Left renal pelvis (tissue), 4 donors: ENCODE results near the gene GPC5. TPM values are rescaled to one million over a fixed set of nuclear protein-coding genes. Genes with fewer than 3 reads are reported as not detected.
A peak's percentile ranks its signal among the peaks of the same experiment; 100 is the strongest.

Experiments used
- DNase-seq, 4 donors: peaks; one replicate each; pipeline ENCODE4 v3.0.0-alpha.2; 2013; ENCODE audit warnings: low read depth in 4 of 4, low spot score in 3 of 4
- polyA plus RNA-seq, 4 donors: library from polyadenylated mRNA; unstranded; fragments of 120-200 nt; gene quantifications; one replicate each; pipeline ENCODE4 v1.2.1, GENCODE V29; 2013; ENCODE audit not compliant: insufficient read length in 4 of 4

GPC5 gene
- polyA plus RNA-seq, 4 donors = 1.8 to 5.2 (median 3.4) TPM

GRCh38 chr13:92074658-92075057, 676.2 kb downstream of the GPC5 start:
- DNase-seq = no peak

DNA sequence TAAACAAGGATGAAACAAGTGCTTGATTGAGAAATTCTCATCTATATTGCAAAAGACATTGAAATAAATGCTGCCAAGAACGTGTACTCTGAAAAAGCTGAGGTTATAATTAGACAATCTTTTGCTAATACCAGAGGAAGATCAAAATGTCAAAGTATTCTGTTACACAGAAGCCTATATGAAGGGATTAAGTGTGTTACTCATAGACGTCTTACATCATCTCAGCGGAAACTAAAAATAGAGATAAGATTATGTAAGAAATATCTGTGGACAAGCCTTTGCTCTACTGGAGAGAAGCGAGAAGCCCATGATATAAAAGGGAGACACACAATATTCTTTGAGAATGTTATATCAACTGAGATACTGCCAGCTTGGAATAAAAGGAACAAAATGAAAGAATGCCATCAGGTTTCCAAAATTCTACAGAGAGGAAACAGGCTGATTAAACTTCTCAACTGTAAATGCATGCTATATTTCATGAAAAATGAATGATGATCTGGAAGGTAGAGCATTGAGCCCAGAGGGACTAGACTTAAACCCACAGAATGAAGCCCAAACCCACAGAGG, 699.0 kb downstream of the GPC5 start:
- no peak for DNase-seq

DNA sequence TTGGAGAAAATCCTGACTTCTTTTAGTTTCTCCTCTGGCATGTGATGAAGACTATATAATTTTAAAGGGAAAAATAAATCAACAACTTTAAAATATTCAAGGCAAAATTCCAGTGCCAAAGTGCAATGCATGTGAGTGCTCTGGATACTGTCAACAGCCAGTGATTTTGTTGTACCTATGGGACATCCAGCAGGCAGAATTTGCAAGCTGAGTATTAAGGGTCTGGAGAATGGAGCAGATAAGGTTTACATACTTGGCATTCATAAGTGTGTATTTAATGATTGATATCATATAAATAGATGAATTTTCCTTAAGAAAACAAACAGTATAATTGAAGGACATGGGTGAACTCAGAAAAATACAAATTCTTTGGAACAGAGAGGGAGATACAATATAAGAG, 703.4 kb downstream of the GPC5 start:
- DNase-seq = no peak

DNA sequence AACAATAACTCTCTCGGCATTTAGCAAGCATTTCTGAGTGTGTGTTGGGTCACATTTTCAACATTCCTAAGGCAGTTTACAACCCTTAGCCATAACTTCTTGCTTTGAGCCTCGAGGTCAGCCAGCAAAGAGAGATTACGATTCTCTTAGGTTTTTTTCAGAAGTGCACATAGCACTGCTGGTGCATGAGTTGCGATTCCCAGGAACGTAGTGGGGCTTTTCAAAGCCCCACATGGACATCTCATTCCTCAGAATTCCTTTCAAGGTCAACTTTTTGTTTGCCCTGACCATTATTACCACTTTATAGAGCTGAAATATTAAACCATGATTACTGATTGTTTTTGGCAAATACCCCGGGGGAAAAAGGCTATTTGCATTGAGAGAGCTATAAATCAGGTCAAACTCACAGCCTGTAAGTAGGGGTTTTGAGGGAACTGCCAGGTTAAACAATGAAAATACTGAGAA, 705.3 kb downstream of the GPC5 start:
- peak in 3 of 4 donors; percentile 21 to 41 (median 39) for DNase-seq

GRCh38 chr13:92122186-92122853, 723.9 kb downstream of the GPC5 start:
- DNase-seq = peak in 2 of 4 donors; percentile 20 to 44

- no peak for DNase-seq
Measured at GRCh38 chr13:92126399-92126798, 728.0 kb downstream of the GPC5 start.

DNA sequence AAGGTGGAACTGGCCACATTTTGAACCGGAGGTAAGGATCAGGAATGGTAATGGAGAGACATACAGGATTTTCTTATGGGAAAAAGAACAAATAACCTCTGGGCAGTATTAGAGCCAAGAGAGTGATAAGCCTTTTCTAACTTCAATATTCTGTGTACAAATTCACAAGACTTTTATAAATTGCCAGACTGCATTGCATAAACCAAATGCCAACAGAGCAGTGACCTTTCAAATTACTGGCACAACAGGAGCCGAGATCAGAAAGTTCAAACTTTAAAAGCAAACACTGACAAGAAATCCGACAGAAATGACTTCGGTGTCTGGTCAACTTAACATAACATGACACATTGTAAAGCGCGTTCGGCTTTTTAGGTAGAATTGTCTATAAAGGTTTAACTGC, 737.1 kb downstream of the GPC5 start:
- DNase-seq = no peak

DNA sequence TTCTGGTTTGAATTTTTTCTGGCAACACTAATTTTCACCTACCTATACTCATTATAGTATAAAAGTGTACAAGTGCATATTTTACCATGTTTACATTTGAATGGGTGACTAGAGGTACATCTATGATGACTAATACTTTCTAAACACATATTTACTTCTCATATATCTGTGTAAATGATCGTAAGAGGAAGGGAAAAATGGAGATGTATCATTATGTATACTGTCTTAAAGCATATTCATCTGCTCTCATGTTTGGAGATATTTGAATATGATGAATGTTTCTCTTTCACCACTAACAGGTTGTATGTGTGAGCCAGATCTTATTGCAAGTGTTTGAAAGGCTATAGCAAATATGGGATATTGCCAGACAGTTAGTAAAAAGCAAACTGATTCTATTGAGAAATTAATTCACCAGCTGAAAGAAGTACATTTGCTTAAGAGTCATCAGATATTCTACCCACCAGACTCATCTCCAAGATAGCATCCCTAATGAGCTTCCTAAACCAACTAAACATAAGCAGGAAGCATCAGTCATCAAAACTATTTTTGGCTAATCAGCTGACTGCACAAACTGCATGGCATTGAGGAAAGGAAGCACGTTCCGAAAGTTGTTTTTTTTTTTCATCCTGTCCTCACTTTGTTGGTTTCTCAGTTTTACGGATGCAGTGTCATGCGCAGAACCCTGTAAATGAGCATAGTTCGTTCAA, 738.2 kb downstream of the GPC5 start:
- no peak for DNase-seq

GRCh38 chr13:92137520-92137919, 739.1 kb downstream of the GPC5 start:
- peak in 1 of 4 donors; percentile 17 for DNase-seq

GRCh38 chr13:92143766-92144165, 745.3 kb downstream of the GPC5 start:
- DNase-seq = no peak

GRCh38 chr13:92150606-92151005, 752.2 kb downstream of the GPC5 start:
- DNase-seq = no peak

DNA sequence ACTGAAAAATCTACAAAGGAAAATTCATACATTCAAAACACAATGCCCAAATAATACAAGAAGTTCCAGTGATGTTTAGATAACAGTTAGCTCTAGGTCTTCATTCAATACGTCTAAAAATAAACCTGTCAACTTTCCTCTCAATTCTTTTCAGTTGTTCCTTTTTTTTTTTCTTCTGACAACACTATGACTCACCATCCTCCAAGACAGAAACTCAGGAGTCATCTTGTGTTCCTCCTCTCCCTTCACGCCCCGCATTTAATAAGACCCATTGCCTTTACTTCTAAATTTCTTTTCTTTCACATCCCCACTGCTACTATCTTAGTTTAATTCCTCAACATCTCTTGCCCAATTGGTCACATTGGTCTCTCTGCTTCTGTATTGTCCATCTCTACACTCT, 759.9 kb downstream of the GPC5 start:
- DNase-seq = no peak

DNA sequence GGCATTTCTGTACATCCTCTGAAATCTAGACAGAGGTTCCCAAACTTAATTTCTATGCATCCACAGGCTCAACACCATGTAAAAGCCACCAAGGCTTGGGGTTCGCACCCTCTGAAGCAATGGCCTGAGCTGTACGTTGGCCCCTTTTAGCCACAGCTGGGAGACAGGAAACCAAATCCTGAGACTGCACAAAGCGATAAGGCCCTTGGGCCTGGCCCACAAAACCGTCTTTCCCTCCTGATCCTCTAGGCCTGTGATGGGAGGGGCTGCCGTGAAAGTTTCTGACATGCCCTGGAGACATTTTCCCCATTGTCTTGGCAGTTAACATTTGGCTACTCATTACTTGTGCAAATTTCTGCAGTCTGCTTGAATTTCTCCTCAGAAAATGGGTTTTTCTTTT, 766.4 kb downstream of the GPC5 start:
- DNase-seq = no peak

DNA sequence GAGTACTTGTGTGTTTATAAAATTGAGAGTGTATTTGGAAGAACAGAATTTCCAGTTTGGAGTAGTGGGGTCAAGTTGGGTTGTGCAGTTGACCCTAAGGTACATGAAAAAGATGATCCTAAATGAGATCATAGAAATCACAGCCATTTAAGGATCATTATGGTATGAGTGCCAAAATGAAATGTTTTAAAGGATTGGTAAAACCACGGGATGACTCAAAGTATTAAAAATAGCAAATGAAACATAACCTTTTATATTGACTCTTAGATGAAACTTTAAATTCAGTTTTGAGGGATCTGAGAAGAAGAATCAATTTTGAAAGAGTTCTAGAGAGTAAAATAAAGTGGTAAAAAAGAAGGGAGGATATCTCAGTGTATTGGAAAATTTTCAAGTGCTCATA, 773.8 kb downstream of the GPC5 start:
- DNase-seq = no peak

GRCh38 chr13:92173254-92173653, 774.8 kb downstream of the GPC5 start:
- no peak for DNase-seq

DNA sequence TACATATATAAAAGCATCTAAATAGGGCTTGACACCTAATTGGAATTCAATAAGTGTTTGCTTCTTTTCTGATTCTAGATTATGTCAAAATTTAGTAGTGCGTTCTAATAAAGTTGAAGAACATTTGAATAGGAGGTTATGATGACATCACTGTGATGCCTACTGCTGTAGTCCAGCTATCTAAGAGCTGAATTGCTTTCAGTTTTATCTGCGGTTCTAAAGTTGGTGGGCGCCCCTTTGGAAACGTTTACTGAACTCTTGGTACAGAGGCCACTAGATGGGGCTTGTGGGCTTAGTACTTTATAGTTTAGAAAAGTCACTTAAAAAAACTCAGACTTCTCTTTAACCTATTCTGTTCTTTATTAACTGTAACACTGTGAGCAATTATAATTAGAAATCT, 776.9 kb downstream of the GPC5 start:
- DNase-seq = peak in 2 of 4 donors; percentile 22 to 24

GRCh38 chr13:92177966-92178365, 779.5 kb downstream of the GPC5 start:
- DNase-seq = no peak

DNA sequence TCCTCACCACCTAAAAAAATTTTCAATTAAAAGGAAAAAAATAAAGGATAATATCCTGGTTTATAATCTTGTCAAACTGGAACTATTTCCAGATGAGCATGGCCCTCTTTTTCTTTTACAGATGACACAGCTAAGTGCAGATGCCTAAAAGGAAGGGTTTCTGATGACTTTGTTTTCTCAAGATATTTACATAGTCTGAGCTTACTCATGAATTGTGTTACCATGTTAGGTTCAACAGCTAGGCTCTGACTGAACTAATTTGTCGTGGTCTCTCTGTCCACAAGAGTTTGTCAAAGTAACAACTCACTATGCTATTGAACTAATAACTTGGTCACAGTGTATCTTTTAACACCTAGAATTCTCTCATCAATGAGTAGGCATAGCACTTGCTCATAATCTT, 780.8 kb downstream of the GPC5 start:
- DNase-seq = no peak

DNA sequence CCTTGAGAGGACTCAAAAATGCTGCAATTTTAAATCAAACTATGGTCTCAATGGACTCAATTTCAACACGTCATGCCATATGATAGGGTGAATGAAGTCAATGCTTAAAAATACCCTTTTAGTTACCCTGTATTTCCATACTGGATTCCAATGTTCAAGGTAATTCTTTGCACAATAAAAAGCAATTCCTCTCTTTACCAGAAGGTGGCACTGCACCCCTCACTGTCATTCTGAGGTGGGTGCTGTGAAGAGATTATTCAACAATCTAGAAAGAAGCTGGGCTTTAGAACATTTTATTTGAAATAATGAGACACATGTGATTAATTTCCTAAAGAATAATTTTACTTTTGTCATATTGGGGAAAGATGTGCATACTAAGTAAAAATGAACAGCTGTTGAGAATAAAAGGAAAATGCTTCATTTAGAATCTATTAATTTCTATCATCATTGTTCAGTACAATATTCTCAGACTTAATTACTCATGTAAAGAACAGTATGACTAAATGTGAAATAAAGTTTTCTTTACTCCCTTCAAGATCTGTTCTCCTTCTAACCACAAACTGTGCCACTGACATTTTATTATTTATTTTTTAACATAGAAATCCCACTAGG, 789.1 kb downstream of the GPC5 start:
- peak in 2 of 4 donors; percentile 24 to 31 for DNase-seq

- DNase-seq = no peak
Measured at GRCh38 chr13:92188574-92188973, 790.2 kb downstream of the GPC5 start.

DNA sequence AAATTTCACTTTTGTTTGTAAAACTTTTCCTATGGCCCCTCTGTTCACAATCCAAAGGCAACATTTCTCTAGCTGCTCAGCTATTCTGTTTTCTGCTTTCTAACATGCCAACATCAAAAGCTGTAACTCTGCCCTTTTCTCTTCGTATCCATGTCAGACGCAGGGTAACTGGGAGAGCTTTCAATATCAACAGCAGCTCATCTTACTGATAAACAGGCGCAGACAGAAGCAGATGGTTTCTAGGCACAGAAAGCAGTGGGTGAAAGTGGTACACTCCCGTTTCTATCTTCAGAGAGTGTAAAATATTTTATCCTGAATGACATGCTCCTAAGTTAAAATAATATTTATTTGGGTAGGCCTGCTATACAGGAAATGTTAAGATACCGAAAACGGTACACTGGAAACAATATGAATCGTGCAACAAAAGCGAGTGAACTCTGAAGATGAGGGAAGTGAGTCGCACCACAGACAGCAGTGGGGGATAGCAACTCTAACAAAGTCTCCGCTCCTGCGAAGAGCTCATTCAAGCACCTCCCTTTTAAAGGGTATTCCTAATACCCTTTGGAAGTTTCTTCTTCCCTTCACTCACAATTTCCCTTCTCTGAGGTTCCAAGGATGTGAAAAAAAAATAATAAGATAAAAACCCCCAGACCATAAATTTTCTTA, 798.3 kb downstream of the GPC5 start:
- DNase-seq = peak in 1 of 4 donors; percentile 12
